Progenitor cell of endocrine pancreas (in vitro differentiated cells): ENCODE data around the gene CD200R1L. TPM values are rescaled to one million over a fixed set of nuclear protein-coding genes. Genes with fewer than 3 reads are reported as not detected.

Source experiments
- DNase-seq: peaks from one replicate; pipeline ENCODE4 v3.0.0; 2021; ENCODE audit warnings: low spot score; ENCODE audit not compliant: unreplicated experiment
- H3K27ac Mint-ChIP-seq: 2 replicates; pipeline ENCODE4 v1.8.0; 2021; ENCODE audit warnings: mild to moderate bottlenecking, moderate library complexity, mixed read lengths
- H3K27me3 Mint-ChIP-seq: 2 replicates; pipeline ENCODE4 v1.8.0; 2021; ENCODE audit warnings: mixed read lengths
- H3K36me3 Mint-ChIP-seq: 2 replicates; pipeline ENCODE4 v1.8.0; 2022; ENCODE audit warnings: mixed read lengths; ENCODE audit not compliant: insufficient read depth
- H3K4me1 Mint-ChIP-seq: 2 replicates; pipeline ENCODE4 v1.8.0; 2021; ENCODE audit warnings: low read depth, mixed read lengths
- H3K4me3 Mint-ChIP-seq: 2 replicates; pipeline ENCODE4 v1.8.0; 2021; ENCODE audit warnings: low read depth, mild to moderate bottlenecking, moderate library complexity, mixed read lengths
- H3K9me3 Mint-ChIP-seq: 2 replicates; pipeline ENCODE4 v1.8.0; 2021; ENCODE audit warnings: low read depth, mixed read lengths
- CTCF ChIP-seq: fragments of 200-600 bp; sonication (generic); IDR thresholded peaks from one replicate; pipeline ENCODE4 v1.5.0; 2021; ENCODE audit warnings: antibody characterized with exemption, mild to moderate bottlenecking; ENCODE audit not compliant: unreplicated experiment
- total RNA-seq: library from RNA; stranded (reverse); gene quantifications from 2 replicates; pipeline ENCODE4 v1.2.1, GENCODE V29; 2021

Gene CD200R1L
- total RNA-seq, 1 donor from 2014 or later: not detected

DNA sequence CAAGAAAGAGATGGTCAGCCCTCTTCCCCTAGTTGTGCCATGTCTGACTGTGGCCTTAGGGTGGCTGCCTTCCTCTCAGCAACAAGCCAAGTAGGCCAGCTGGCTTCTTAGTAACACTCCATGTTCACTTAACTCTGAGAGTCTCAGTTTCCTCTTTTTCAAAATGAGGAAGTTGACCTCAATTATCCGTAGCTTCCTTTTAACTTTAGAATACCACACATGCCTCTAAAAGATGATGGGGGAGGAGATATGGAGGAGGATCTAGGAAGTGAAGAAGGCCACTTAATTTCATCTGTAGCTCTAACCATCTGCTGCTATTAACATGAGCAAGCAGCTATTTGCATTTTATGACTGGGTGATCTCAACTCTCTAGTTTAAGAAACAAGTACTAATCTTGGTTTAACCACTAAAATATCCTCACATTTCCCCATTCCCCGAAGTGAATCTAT is 32.9 kb downstream of the CD200R1L start:
- H3K27ac Mint-ChIP-seq: no peak overlapping the region
- peaks cover 4% of the 10 kb centered on the region for H3K27me3 Mint-ChIP-seq
- TF ChIP-seq CTCF: no peak
- peaks cover 5% of the 10 kb centered on the region for H3K4me1 Mint-ChIP-seq
- H3K4me3 Mint-ChIP-seq: no peak overlapping the region
- H3K9me3 Mint-ChIP-seq: no peaks in the 10 kb centered on the region
- no peaks in the 10 kb centered on the region for H3K36me3 Mint-ChIP-seq
- no peak for DNase-seq

GRCh38 chr3:112813016-112813415 is 33.6 kb downstream of the CD200R1L start:
- TF ChIP-seq CTCF: no peak
- Mint-ChIP-seq H3K27ac (no peak overlapping the region), H3K9me3 (no peaks in the 10 kb centered on the region), H3K27me3 (peaks cover 4% of the 10 kb centered on the region), H3K4me1 (peaks cover 5% of the 10 kb centered on the region), H3K36me3 (no peaks in the 10 kb centered on the region), H3K4me3 (no peak overlapping the region)
- DNase-seq: no peak

DNA sequence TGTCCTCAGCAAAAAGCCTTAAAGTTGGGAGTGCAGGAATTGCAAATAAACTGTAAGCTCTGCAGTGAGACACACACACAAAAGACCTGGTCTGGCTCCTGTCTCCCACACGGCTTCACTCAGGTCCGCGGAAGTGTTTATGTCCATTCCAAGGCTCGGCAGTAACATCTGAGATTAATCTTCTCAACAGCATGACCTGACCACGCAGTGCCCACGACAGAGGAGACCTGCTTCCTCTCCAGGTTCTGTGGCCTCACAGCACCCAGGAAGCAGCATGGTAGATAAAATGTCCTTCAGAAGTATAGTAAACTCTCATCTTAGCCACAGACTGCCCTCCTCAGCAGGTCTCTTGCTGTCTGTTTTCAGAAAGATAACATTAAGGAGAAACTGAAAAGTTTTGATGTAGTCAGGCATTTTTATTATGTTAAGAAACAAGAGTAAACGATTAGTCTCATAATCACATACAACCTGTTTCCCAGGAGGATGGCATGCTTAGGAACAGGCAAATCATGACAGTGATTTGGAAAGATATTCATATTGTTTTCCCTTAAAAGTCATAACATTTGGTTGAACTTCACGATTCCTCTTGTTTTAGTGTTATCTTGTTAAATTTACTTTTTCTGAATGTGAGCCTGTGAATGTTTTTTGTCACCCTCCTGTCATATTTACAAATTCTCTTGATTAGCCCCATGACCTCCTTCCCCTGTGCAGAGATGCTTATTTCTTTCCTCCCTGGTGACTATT is 34.6 kb downstream of the CD200R1L start:
- Mint-ChIP-seq H3K27ac (no peak overlapping the region), H3K4me3 (no peak overlapping the region), H3K4me1 (peaks cover 5% of the 10 kb centered on the region), H3K36me3 (no peaks in the 10 kb centered on the region), H3K9me3 (no peaks in the 10 kb centered on the region), H3K27me3 (peaks cover 4% of the 10 kb centered on the region)
- TF ChIP-seq CTCF: no peak
- DNase-seq: no peak

GRCh38 chr3:112811131-112811884 is 35.4 kb downstream of the CD200R1L start:
- H3K36me3 Mint-ChIP-seq: no peaks in the 10 kb centered on the region
- H3K27ac Mint-ChIP-seq: no peak overlapping the region
- peaks cover 5% of the 10 kb centered on the region for H3K4me1 Mint-ChIP-seq
- H3K27me3 Mint-ChIP-seq: peaks cover 4% of the 10 kb centered on the region
- no peak for DNase-seq
- H3K4me3 Mint-ChIP-seq: no peak overlapping the region
- no peaks in the 10 kb centered on the region for H3K9me3 Mint-ChIP-seq
- TF ChIP-seq CTCF: no peak

GRCh38 chr3:112810561-112810960 is 36.1 kb downstream of the CD200R1L start:
- DNase-seq: no peak
- H3K4me3 Mint-ChIP-seq: no peak overlapping the region
- H3K36me3 Mint-ChIP-seq: no peaks in the 10 kb centered on the region
- H3K4me1 Mint-ChIP-seq: peaks cover 5% of the 10 kb centered on the region
- no peaks in the 10 kb centered on the region for H3K9me3 Mint-ChIP-seq
- H3K27me3 Mint-ChIP-seq: peaks cover 4% of the 10 kb centered on the region
- TF ChIP-seq CTCF: no peak
- peak overlapping the region; percentile 34 for H3K27ac Mint-ChIP-seq
